OCI-M1 (cell line): ENCODE measurements around the gene ANKRD66.

Experiments
- DNase-seq: peaks from one replicate; lab custom pipeline; 2025; lab: John Stamatoyannopoulos, UW

ANKRD66 gene

GRCh38 chr6:46790355-46790874 is 43.7 kb downstream of the ANKRD66 start:
- no peak for DNase-seq

GRCh38 chr6:46792635-46793034 is 45.9 kb downstream of the ANKRD66 start:
- DNase-seq: no peak

- no peak for DNase-seq
Observed at GRCh38 chr6:46793138-46793537, 46.4 kb downstream of the ANKRD66 start, which contains the start of gene MEP1A. Gene MEP1A, plus strand, starts transcription at chr6:46793389. Its CDS starts 10 bp downstream, at chr6:46793399.

DNA sequence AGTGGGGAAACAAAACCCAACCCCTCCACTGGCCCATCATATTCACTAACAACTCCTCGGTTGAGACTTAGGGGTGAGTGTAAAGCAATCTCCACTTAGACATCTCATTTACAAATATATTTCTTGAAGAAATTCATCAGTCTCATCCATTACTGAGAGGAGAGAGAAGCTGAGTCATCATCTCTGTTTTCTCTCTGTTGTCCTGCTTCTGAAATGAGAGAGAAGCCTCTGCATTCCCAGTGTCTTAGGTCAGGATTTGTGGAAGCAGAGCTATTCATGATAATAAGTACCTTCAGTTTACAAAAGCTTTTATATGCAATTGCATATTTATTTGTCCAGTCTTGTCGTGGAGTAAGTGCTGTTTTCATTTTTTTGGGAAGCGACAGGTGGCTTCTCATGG is 47.3 kb downstream of the ANKRD66 start:
- DNase-seq: no peak

- DNase-seq: no peak
Observed at GRCh38 chr6:46795816-46796215, 49.1 kb downstream of the ANKRD66 start.

GRCh38 chr6:46796848-46797580 is 50.3 kb downstream of the ANKRD66 start:
- no peak for DNase-seq

DNA sequence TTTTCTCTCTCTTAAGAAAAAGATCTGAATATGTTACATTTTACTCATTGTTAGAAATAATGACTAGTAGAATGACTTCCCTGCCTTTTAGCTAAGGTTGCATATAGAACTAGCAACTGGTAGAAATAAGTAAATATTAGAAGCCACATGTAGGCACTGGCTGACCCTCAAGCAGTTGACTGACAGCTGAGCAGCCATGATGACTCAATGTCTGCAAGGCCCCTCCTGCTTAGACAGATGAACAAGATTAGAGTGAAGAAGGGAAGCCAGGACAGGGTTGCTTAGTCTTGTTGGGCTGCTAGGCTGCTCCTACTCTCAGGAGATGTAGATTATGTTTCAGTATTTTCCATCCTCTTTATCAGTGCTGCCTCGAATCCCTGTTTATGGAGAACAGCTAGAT is 52.9 kb downstream of the ANKRD66 start:
- peak; percentile 31 for DNase-seq

GRCh38 chr6:46808806-46809205 is 62.1 kb downstream of the ANKRD66 start:
- peak; percentile 61 for DNase-seq
